PC-9 (cell line): ENCODE results near the gene SMTNL1. TPM values are rescaled to one million over a fixed set of nuclear protein-coding genes. Genes with fewer than 3 reads are reported as not detected.

Experiments used
- BruUV-seq: library from RNA; stranded (reverse); fragments of 400-500 nt; replicated peaks from 2 replicates; lab custom pipeline; 2021; lab: Mats Ljungman, UMichigan
- CTCF ChIA-PET: fragments of 300-600 bp; sonication (Branson Sonifier 250); formaldehyde crosslinking; loops from one replicate; lab custom pipeline; 2022; ENCODE audit warnings: antibody characterized with exemption; lab: Charles Lee
- POLR2A ChIA-PET: fragments of 300-600 bp; sonication (Branson Sonifier 250); formaldehyde crosslinking; loops from one replicate; lab custom pipeline; 2022; ENCODE audit warnings: antibody characterized with exemption; ENCODE audit not compliant: unreplicated experiment; lab: Charles Lee
- DNase-seq, 2 experiments: peaks; one replicate each; pipeline versions ENCODE4 v3.0.0 to v3.0.0-alpha.2; 2015 to 2022; ENCODE audit warnings: mixed read lengths in 1 of 2
- H2AFZ ChIP-seq: fragments of 200-600 bp; sonication (generic); 2 replicates; pipeline ENCODE4 v1.8.1; 2017; ENCODE audit warnings: antibody characterized with exemption
- H3F3A ChIP-seq: fragments of 200-600 bp; sonication (generic); 2 replicates; pipeline ENCODE4 v1.8.1; 2017; ENCODE audit warnings: antibody characterized with exemption, mild to moderate bottlenecking, low read depth; ENCODE audit not compliant: insufficient read depth
- H3K27ac ChIP-seq: fragments of 200-600 bp; sonication (generic); 2 replicates; pipeline ENCODE4 v1.6.1; 2016; ENCODE audit warnings: mixed run types
- H3K27me3 ChIP-seq: fragments of 200-600 bp; sonication (generic); 2 replicates; pipeline ENCODE4 v1.6.1; 2016; ENCODE audit warnings: low read depth, mixed run types; ENCODE audit not compliant: insufficient read depth
- H3K36me3 ChIP-seq: fragments of 200-600 bp; sonication (generic); 2 replicates; pipeline ENCODE4 v1.6.1; 2016; ENCODE audit warnings: low read depth, mixed run types
- H3K4me1 ChIP-seq: fragments of 200-600 bp; sonication (generic); replicated peaks from 2 replicates; pipeline ENCODE4 v1.6.1; 2016; ENCODE audit warnings: mixed run types; ENCODE audit not compliant: insufficient read depth
- H3K4me2 ChIP-seq: fragments of 200-600 bp; sonication (generic); 2 replicates; pipeline ENCODE4 v1.6.1; 2017; ENCODE audit warnings: mixed run types
- H3K4me3 ChIP-seq: fragments of 200-600 bp; sonication (generic); 2 replicates; pipeline ENCODE4 v1.6.1; 2016; ENCODE audit warnings: mixed run types
- H3K79me2 ChIP-seq: fragments of 200-600 bp; sonication (generic); 2 replicates; pipeline ENCODE4 v1.6.1; 2017; ENCODE audit warnings: low read depth, mixed run types
- H3K9me2 ChIP-seq: fragments of 200-600 bp; sonication (generic); 2 replicates; pipeline ENCODE4 v1.8.1; 2017; ENCODE audit warnings: mild to moderate bottlenecking; ENCODE audit not compliant: insufficient read depth
- H3K9me3 ChIP-seq: fragments of 200-600 bp; sonication (generic); 2 replicates; pipeline ENCODE4 v1.8.1; 2016; ENCODE audit warnings: low read depth; ENCODE audit not compliant: insufficient read depth
- H4K20me1 ChIP-seq: fragments of 200-600 bp; sonication (generic); 2 replicates; pipeline ENCODE4 v1.8.1; 2017; ENCODE audit not compliant: insufficient read depth
- EZH2 ChIP-seq: fragments of 200-600 bp; sonication (generic); IDR thresholded peaks from 2 replicates; pipeline ENCODE4 v1.8.0; 2017; ENCODE audit warnings: antibody characterized with exemption, low read depth
- intact Hi-C: fragments of 100-400 bp; cut with micrococcal nuclease; formaldehyde crosslinking; loops from one replicate; pipeline ENCODE4 v1.10.0; 2022; ENCODE audit not compliant: unreplicated experiment
- total RNA-seq: library from RNA; stranded (reverse); gene quantifications from 2 replicates; pipeline ENCODE4 v1.2.3, GENCODE V29; 2021
- TF ChIP-seq, protein P1 (sequence below): fragments of 200-600 bp; sonication (generic); conservative IDR thresholded peaks from 2 replicates; pipeline ENCODE4 v1.6.1; 2017; ENCODE audit warnings: mixed run types, antibody characterized with exemption, mild to moderate bottlenecking, moderate library complexity

SMTNL1 gene
- total RNA-seq, 1 experiment from 2014 or later: not detected

DNA sequence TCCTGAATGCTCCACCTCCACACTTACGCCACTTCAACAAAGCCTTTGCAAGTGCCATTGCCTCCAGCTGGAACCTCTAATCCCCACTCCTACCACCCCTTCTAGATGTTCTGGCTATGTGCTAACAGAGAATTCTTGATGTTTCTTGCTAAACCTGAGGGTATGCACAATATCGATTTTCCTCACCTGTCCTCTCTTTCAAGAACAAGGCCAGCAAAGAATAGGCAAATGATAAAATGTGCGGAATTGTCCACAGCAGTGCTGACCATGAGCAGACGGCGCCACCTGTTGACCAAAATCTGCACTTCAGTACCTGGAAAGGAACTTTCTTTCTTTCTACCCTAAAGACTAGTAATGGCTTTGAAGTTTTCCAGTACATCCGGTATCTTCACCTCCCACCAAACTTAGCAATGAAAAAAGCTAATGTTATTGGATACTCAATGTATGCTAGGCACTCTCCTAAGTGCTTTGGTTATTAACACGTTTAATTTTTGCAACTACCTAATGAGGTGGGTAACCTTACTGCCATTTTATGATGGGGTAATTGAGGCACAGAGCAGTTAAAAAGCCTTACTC lies 10.3 kb upstream of the SMTNL1 start:
- Histone ChIP-seq H3K27ac (peak overlapping the region; percentile 20; the same call in 1 of the 2 replicates), H3K27me3 (no peaks in the 10 kb centered on the region), H3K4me3 (no peak overlapping the region), H3K4me1 (peaks cover 26% of the 10 kb centered on the region), H3K4me2 (peak overlapping the region; percentile 23), H3F3A (peaks cover 27% of the 10 kb centered on the region; the same call in 1 of the 2 replicates), H3K9me2 (no peaks in the 10 kb centered on the region), H4K20me1 (no peaks in the 10 kb centered on the region), H2AFZ (no peak overlapping the region), H3K9me3 (no peaks in the 10 kb centered on the region), H3K79me2 (peaks cover 20% of the 10 kb centered on the region), H3K36me3 (peaks cover 4% of the 10 kb centered on the region; the same call in 1 of the 2 replicates)
- CTCF ChIA-PET: interaction anchor here (0.6 to 4.4 kb wide), 9 partner anchors 18 to 1680 kb away, joined by 3 to 48 read pairs (median 4); no protein-coding TSS in a partner anchor
- no peak for TF ChIP-seq EZH2
- TF ChIP-seq, protein P1, sequence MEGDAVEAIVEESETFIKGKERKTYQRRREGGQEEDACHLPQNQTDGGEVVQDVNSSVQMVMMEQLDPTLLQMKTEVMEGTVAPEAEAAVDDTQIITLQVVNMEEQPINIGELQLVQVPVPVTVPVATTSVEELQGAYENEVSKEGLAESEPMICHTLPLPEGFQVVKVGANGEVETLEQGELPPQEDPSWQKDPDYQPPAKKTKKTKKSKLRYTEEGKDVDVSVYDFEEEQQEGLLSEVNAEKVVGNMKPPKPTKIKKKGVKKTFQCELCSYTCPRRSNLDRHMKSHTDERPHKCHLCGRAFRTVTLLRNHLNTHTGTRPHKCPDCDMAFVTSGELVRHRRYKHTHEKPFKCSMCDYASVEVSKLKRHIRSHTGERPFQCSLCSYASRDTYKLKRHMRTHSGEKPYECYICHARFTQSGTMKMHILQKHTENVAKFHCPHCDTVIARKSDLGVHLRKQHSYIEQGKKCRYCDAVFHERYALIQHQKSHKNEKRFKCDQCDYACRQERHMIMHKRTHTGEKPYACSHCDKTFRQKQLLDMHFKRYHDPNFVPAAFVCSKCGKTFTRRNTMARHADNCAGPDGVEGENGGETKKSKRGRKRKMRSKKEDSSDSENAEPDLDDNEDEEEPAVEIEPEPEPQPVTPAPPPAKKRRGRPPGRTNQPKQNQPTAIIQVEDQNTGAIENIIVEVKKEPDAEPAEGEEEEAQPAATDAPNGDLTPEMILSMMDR: peak; percentile 98
- BruUV-seq: no TSS peak
- intact Hi-C loops: loop anchor here (1.0 kb wide), 4 partner anchors 34 to 182 kb away; no protein-coding TSS in a partner anchor
- DNase-seq: peak; percentile 55 to 75
- POLR2A ChIA-PET: interaction anchor here (0.5 to 0.6 kb wide), 2 partner anchors 181 to 411 kb away, joined by 3 to 5 read pairs; no protein-coding TSS in a partner anchor

DNA sequence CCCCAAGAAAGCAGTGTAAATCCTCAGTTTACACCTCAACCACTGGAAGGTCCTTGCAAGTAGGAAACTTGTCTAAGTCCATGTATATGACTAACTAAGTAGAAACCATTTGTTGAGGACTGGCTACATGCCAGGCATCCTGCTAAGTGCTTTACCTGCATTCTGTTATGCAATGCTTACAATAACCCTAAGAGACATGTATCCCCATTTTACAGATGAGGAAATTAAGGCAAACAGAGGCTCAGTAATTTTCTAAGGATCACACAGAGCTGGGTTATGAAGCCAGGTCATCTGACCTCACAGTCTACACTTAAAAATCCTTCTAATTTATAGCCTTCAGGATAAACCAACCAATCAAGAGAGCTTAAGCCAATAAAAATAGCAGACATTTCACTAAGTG lies 8.4 kb upstream of the SMTNL1 start:
- no peak for DNase-seq
- CTCF ChIA-PET: interaction anchor here (0.6 to 1.2 kb wide), 2 partner anchors 38 to 115 kb away, joined by 3 read pairs; partner anchors contain the start of gene UBE2L6

DNA sequence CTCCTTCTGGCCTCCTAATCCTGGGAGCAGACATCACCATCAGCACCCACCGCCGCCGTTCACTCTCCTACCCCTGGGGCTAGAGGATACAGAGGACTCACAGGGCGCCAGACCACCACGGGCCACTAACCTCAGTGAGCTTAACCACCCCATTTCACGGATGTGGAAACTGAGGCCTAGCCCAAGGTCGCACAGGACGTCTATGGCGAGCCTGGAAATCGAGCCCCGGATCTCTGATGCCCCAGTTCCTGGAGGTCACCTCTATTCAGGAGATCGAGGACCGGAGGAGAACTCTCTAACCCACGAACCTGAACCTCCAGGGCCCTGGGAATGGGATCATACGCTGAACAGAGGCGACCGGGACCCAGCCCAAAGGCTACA lies 7.2 kb upstream of the SMTNL1 start:
- Histone ChIP-seq H3F3A (peaks cover 27% of the 10 kb centered on the region; the same call in 1 of the 2 replicates), H3K9me3 (no peaks in the 10 kb centered on the region), H3K27me3 (no peaks in the 10 kb centered on the region), H3K36me3 (peaks cover 4% of the 10 kb centered on the region; the same call in 1 of the 2 replicates), H3K9me2 (no peaks in the 10 kb centered on the region), H2AFZ (peak overlapping the region; percentile 81), H3K4me2 (peak overlapping the region; percentile 94), H3K27ac (peak overlapping the region; percentile 39), H3K79me2 (peaks cover 20% of the 10 kb centered on the region), H3K4me1 (peaks cover 27% of the 10 kb centered on the region), H4K20me1 (no peaks in the 10 kb centered on the region), H3K4me3 (peak overlapping the region; percentile 82)
- ChIA-PET POLR2A (interaction anchor here (0.5 to 0.6 kb wide), 2 partner anchors 10 to 374 kb away, joined by 3 to 4 read pairs; no protein-coding TSS in a partner anchor), CTCF (interaction anchor here (1.2 kb wide), 2 partner anchors 37 kb away, joined by 3 to 5 read pairs; partner anchors contain the start of gene UBE2L6)
- TSS peak; percentile 67 for BruUV-seq
- intact Hi-C loops: loop anchor here (1.0 to 10.0 kb wide), 4 partner anchors 111 to 275 kb away; partner anchors contain the start of genes CLP1, MED19 and TMX2
- DNase-seq: no peak
- TF ChIP-seq EZH2: no peak
- TF ChIP-seq, protein P1: no peak

More for the DNA sequence above, 8.4 kb upstream of the SMTNL1 start:
- H2AFZ ChIP-seq: no peak overlapping the region
- POLR2A ChIA-PET: interaction anchor here (0.6 kb wide), 1 partner anchor 250 kb away, joined by 5 read pairs; no protein-coding TSS in a partner anchor
- no peaks in the 10 kb centered on the region for H3K27me3 ChIP-seq
- no peaks in the 10 kb centered on the region for H4K20me1 ChIP-seq
- TF ChIP-seq, protein P1: no peak
- no peak for TF ChIP-seq EZH2
- H3K36me3 ChIP-seq: peaks cover 4% of the 10 kb centered on the region; the same call in 1 of the 2 replicates
- no peaks in the 10 kb centered on the region for H3K9me3 ChIP-seq
- H3K4me2 ChIP-seq: peak overlapping the region; percentile 94
- H3K27ac ChIP-seq: no peak overlapping the region
- no TSS peak for BruUV-seq
- peak overlapping the region; percentile 82; the same call in 1 of the 2 replicates for H3K4me3 ChIP-seq
- H3K4me1 ChIP-seq: peaks cover 27% of the 10 kb centered on the region
- no peaks in the 10 kb centered on the region for H3K9me2 ChIP-seq
- peaks cover 20% of the 10 kb centered on the region for H3K79me2 ChIP-seq
- intact Hi-C loops: no loop called here
- H3F3A ChIP-seq: peaks cover 27% of the 10 kb centered on the region; the same call in 1 of the 2 replicates
